Nephron progenitor cell (in vitro differentiated cells): ENCODE measurements around the gene ARHGEF26.
A peak's percentile ranks its signal among the peaks of the same experiment; 100 is the strongest.

Source experiments
- DNase-seq: peaks from one replicate; pipeline ENCODE4 v3.0.0; 2021
- H3K27ac Mint-ChIP-seq: 2 replicates; pipeline ENCODE4 v1.8.0; 2021; ENCODE audit warnings: mild to moderate bottlenecking, moderate library complexity, mixed read lengths
- H3K27me3 Mint-ChIP-seq: 2 replicates; pipeline ENCODE4 v1.8.0; 2021; ENCODE audit warnings: mild to moderate bottlenecking, low read depth, mixed read lengths; ENCODE audit not compliant: poor library complexity
- H3K36me3 Mint-ChIP-seq: 2 replicates; pipeline ENCODE4 v1.8.0; 2021; ENCODE audit warnings: low read depth, mixed read lengths
- H3K4me1 Mint-ChIP-seq: 2 replicates; pipeline ENCODE4 v1.8.0; 2021; ENCODE audit warnings: mixed read lengths
- H3K4me3 Mint-ChIP-seq: 2 replicates; pipeline ENCODE4 v1.8.0; 2021; ENCODE audit warnings: mild to moderate bottlenecking, moderate library complexity, mixed read lengths
- H3K9me3 Mint-ChIP-seq: 2 replicates; pipeline ENCODE4 v1.8.0; 2021; ENCODE audit warnings: mild to moderate bottlenecking, moderate library complexity, mixed read lengths
- TF ChIP-seq, protein P1 (sequence below): fragments of 200-600 bp; sonication (generic); IDR thresholded peaks from 2 replicates; pipeline ENCODE4 v1.5.0; 2021; ENCODE audit warnings: antibody characterized with exemption

ARHGEF26 gene

GRCh38 chr3:154122552-154122911, 1.3 kb downstream of the ARHGEF26 start:
- no peaks in the 10 kb centered on the region for H3K9me3 Mint-ChIP-seq
- H3K36me3 Mint-ChIP-seq, result no peaks in the 10 kb centered on the region
- peak overlapping the region; percentile 97 for H3K4me3 Mint-ChIP-seq
- peaks cover 46% of the 10 kb centered on the region for H3K27me3 Mint-ChIP-seq
- H3K4me1 Mint-ChIP-seq, result peaks cover 34% of the 10 kb centered on the region
- TF ChIP-seq, protein P1, sequence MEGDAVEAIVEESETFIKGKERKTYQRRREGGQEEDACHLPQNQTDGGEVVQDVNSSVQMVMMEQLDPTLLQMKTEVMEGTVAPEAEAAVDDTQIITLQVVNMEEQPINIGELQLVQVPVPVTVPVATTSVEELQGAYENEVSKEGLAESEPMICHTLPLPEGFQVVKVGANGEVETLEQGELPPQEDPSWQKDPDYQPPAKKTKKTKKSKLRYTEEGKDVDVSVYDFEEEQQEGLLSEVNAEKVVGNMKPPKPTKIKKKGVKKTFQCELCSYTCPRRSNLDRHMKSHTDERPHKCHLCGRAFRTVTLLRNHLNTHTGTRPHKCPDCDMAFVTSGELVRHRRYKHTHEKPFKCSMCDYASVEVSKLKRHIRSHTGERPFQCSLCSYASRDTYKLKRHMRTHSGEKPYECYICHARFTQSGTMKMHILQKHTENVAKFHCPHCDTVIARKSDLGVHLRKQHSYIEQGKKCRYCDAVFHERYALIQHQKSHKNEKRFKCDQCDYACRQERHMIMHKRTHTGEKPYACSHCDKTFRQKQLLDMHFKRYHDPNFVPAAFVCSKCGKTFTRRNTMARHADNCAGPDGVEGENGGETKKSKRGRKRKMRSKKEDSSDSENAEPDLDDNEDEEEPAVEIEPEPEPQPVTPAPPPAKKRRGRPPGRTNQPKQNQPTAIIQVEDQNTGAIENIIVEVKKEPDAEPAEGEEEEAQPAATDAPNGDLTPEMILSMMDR, result no peak
- no peak overlapping the region for H3K27ac Mint-ChIP-seq
- DNase-seq, result peak; percentile 18

- Mint-ChIP-seq H3K27me3 (peaks cover 45% of the 10 kb centered on the region), H3K36me3 (peaks cover 3% of the 10 kb centered on the region), H3K27ac (no peak overlapping the region), H3K9me3 (no peaks in the 10 kb centered on the region), H3K4me3 (peak overlapping the region; percentile 97), H3K4me1 (peaks cover 34% of the 10 kb centered on the region)
- TF ChIP-seq, protein P1, result no peak
- DNase-seq, result no peak
Observed at GRCh38 chr3:154122912-154123559, 1.8 kb downstream of the ARHGEF26 start.

DNA sequence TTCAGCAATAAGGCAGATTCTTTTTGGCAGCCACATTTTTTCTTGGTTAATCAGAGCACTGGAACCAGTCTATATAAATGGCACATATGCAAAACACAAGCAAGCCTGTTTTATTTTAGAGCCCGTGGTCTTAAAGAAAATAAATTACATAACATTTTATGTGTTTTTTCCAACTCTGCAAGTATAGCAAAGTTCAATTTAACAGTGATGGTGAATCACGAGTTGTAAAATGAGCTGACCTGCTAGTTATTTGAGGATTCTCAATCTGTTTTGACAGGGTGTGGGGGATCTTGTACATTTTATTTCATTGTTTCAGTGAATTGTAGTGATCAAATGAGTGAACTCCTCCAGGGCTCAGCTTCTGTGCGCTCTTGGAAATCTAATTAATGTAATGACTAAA, 2.7 kb downstream of the ARHGEF26 start:
- no peak for DNase-seq
- Mint-ChIP-seq H3K27me3 (peaks cover 44% of the 10 kb centered on the region), H3K9me3 (no peaks in the 10 kb centered on the region), H3K4me3 (peak overlapping the region; percentile 97), H3K27ac (no peak overlapping the region), H3K36me3 (peaks cover 12% of the 10 kb centered on the region), H3K4me1 (peaks cover 34% of the 10 kb centered on the region)
- TF ChIP-seq, protein P1, result no peak

DNA sequence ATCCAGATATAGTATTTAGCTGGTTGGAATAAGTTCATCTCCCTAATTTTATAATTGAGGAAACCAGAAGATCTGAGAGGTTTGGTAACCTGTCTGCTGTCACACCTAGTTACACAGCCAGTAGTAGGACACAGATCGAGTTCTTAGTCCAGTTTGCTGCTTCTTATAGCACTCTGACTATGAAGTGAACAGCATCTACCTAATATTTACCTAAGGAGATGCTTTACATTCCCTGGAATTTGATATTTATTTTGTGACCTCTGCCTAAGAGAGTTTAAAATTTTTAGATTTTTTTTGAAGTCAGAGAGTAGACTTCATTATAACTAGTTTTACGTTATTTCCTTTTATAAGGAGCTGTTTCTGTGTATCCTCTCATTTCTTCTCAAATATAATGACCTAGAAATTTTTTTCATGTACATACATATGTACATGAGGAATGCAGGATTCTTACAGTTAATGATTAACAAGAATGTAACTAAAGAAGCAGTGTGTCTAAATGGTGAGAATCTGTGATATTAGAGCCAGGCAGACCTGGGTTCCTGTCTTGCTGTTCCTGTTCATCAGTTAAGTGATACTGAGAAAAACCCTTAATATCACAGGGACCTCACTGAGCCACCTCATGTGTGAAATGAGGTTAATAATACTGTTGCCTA, 4.3 kb downstream of the ARHGEF26 start:
- H3K4me1 Mint-ChIP-seq, result peaks cover 27% of the 10 kb centered on the region
- DNase-seq, result no peak
- H3K27ac Mint-ChIP-seq, result no peak overlapping the region
- no peaks in the 10 kb centered on the region for H3K9me3 Mint-ChIP-seq
- peaks cover 31% of the 10 kb centered on the region for H3K27me3 Mint-ChIP-seq
- TF ChIP-seq, protein P1, result no peak
- peaks cover 20% of the 10 kb centered on the region for H3K36me3 Mint-ChIP-seq
- no peak overlapping the region for H3K4me3 Mint-ChIP-seq

DNA sequence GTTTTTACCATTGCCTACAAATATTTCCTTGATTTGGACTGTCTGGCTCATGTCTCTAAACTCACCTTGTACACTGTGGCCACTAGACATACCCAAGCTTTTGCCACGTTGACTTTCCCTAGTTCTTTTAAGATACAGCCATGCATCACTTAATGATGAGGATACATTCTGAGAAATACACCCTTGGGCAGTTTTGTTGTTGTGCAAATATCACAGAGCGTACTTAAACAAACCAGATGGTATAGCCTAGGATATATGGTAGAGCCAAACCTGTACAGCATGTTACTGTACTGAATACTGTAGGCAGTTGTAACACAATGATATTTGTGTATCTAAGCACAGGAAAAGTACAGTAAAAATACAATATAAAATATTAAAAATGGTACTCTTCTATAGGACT, 5.5 kb downstream of the ARHGEF26 start:
- Mint-ChIP-seq H3K4me1 (peaks cover 26% of the 10 kb centered on the region), H3K9me3 (no peaks in the 10 kb centered on the region), H3K4me3 (no peak overlapping the region), H3K27me3 (peaks cover 21% of the 10 kb centered on the region), H3K36me3 (peaks cover 25% of the 10 kb centered on the region), H3K27ac (no peak overlapping the region)
- TF ChIP-seq, protein P1, result no peak
- no peak for DNase-seq

DNA sequence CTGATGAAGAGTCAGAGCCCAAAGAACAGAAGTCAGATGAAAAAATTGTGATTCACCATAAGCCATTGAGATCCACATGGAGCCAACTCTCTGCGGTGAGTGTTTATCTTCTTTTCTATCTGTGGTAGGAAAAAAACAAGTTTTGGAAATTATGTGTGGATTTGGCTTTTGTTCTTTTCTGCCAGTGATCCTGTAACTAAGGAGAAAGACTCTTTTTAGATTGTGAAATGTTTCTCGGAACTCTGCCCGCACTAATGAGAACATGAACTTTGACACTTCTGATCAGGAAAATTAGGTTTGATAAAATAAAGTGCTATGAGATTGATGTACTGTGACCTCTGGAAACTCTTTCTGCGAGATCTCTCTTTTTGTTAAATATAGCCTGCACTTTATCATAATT, 8.4 kb downstream of the ARHGEF26 start:
- Mint-ChIP-seq H3K4me3 (no peak overlapping the region), H3K27me3 (no peaks in the 10 kb centered on the region), H3K27ac (no peak overlapping the region), H3K4me1 (peaks cover 24% of the 10 kb centered on the region), H3K36me3 (peaks cover 25% of the 10 kb centered on the region), H3K9me3 (no peaks in the 10 kb centered on the region)
- TF ChIP-seq, protein P1, result no peak
- no peak for DNase-seq
